CD4-positive, alpha-beta T cell treated with Interleukin-4 for 1 hour (primary cell): ENCODE measurements around the gene DOCK6.
A peak's percentile ranks its signal among the peaks of the same experiment; 100 is the strongest.

Experiments used
- DNase-seq, 2 donors: peaks; one replicate each; pipeline ENCODE4 v3.0.0-alpha.2; 2020 to 2022

Gene DOCK6

DNA sequence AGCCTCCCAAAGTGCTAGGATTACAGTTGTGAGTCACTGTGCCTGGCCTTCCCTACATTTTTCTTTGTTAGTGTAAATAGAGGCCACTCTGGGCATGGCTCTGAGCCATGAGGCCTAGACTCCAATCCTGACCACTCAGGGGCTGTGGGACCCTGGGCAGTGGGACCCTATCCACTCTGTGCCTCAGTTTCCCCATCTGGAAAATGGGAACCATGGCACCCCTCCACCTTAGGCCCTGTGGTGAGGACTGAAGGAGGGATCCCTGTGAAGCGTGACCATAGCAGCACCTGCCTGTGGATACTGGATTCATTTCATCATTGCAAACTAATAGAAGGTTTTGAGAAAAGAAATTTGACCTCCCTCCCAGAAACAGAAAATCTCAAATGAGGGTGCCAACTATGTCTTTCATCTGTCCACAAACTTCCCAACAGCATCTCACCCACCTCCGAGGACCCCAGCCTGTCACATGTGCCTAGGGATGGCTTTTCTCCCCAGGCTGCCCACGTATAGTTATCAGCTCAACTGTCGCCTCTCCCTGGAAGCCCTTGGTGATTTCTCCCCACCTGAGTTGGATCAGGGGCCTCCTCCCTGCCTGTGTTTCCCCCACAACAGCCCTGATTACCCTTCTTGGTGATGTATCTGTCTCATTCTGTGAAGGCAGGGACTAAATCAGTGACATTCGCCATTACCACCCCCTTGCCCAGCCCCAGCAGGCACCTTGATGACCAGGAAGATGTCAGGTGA is 17.3 kb downstream of the DOCK6 start:
- DNase-seq, result no peak

DNA sequence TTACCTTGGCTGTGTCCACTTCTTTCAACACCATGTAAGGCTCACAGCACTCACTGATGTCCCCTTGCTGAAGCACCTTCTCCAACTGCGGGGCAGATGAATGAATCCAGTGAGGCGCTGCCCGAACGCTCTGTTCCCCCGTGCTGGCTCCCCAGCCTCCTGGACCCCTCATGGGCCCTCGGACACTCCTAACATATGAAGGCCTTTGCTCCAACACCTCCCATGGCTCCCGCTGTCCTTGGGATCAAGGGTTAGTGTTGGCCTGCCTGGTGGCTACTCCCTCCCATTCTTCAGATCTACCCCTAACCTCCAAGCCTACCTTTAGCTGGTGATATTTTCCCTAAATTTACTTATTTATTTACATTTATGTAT is 18.5 kb downstream of the DOCK6 start:
- DNase-seq, result no peak

DNA sequence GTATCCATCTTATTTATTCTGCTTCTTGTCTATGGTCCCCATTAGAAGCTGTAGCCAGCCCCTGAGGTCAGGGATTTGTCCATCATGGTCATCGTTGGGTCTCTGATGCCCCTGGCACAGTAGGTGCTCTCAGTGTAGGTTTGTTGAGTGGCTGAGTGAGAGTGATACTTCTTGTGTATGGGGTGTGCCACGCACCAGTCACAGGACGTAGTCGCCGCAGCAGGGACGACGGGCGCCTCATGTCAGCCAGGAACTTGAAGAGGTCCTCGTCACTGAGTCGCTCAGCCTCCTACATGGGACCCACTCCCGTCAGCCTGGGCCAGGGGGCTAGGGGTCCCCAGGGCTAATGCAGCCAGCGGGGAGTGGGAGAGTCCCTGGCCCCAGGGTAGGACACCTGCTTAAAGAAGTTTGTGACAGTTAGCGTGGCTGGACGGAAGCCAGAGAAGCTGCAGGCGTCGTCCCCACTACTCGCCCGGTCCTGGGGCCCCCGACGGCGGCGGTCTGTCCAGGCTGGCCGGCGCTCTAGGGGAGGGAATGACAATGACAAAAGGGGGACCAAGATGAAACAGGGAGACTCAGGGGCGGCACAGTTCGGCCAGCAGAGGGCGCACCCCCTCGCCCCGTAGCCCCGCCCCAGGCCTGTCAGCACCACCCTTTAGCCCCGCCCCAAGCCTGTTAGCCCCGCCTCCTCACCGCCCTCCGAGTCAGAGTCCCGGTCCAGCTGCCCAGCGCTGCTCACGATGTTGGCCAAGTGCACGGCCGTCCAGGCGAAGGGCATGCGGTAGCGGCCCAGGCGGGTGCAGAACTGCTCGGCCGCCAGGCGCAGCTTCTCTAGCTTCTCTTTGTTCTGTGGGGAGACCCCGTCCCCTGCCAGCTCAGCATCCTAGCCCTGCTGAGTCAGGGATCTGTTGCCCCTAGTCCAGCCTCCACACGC is 19.2 kb downstream of the DOCK6 start:
- peak; percentile 82 to 83 for DNase-seq

DNA sequence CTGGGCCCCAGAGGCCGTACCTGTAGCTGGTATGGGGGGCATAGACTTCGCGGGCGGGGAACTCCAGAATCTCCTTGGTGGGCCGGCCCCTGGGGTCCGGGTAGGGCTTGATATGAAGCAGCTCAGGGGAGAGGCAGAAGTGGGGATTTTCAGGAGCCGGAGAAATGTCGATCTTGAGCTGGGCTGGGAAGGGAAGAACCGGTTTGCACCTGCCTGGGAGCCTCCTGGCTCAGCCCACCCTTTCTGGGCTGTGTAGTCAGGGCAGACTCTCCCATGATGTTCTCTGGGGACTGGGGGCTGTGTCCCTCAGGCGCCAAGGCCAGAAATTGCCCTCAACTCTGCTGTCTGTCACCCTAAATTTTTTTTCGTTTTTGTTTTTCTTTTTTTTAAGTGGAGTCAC is 20.3 kb downstream of the DOCK6 start:
- no peak for DNase-seq

DNA sequence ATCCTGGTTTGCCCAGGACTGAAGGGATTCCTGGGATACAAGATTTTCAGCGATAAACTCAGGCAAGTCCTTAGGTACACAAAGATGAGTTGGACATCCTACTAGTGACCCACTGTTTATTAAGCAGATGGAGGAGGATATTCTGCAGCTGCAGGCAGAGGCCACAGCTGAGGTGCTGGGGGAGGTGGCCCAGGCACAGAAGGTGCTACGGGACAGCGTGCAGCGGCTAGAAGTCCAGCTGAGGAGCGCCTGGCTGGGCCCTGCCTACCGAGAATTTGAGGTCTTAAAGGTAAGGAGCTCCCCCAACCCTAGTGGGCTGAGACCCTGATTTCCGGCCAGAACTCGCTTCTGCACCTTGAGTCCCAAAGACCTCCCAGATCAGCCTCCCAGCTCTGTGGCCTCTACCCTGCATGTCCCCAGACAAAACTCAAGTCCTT is 22.3 kb downstream of the DOCK6 start:
- no peak for DNase-seq

DNA sequence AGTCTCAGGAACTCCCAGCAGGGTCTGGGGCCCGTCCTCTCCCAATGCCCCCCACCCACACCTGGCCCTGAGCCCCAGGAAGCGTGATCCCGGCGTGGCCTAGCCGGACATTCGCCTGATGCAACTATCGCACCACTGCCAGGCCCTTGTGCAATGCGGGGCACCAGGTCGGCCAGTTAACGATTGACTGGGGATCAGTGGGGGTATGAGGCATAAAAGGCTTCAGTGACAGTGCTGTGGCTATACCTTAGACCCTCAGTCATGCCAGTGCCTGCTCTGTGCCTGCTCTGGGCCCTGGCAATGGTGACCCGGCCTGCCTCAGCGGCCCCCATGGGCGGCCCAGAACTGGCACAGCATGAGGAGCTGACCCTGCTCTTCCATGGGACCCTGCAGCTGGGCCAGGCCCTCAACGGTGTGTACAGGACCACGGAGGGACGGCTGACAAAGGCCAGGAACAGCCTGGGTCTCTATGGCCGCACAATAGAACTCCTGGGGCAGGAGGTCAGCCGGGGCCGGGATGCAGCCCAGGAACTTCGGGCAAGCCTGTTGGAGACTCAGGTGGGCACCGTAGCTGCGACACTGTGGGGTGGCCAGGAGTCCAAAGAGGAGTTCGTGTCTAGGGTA is 22.8 kb downstream of the DOCK6 start, which contains the start of gene ANGPTL8:
Gene ANGPTL8 (plus strand): TSS at position 243 of the 624 bp plus-strand sequence. CDS start 19 bp downstream, at position 262.
- no peak for DNase-seq

DNA sequence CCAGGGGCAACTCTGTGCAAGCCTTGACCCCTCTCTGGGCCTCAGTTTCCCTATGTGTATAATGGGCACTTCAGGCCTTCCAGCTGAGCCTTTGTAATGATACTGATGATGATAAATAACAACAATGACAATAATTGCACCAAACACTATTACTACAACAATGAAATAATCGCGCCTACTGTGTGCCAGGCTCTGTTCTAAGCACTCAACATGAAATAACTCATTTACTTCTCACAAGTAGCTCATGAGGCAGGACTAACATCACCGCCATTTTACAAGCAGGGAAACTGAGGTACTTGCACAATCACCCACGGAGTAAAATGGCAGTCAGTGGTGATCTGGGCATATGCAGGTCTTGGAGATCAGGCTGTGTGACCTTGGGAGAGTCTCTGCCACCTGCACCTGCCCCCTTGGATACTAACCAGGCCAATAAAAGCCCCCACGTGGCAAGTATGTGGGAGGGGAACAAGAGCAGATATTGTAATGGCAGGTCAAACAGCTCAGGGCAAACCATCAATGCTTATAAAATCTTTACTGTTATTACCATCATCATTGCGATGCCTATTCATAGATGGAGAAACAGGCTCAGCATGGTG is 23.4 kb downstream of the DOCK6 start:
- no peak for DNase-seq

DNA sequence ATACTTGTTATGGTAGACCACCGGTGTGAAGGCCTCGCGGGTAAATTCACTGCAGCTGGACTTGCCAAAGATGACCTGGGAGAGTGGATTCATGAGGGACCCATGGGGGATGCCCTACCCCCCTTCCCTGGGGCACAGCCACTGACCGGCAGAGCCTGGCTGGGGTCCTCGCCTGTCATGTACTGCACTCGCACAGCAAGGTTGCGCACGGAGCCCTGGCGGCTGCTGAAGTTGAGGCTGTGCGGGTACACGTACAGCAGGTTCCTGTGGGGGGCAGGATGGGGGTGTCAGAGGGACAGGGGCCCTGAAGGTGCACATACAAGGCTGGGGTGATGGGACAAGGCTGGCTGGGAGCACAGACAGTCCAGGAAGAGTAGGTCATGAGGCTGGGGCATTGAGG is 24.3 kb downstream of the DOCK6 start:
- no peak for DNase-seq

DNA sequence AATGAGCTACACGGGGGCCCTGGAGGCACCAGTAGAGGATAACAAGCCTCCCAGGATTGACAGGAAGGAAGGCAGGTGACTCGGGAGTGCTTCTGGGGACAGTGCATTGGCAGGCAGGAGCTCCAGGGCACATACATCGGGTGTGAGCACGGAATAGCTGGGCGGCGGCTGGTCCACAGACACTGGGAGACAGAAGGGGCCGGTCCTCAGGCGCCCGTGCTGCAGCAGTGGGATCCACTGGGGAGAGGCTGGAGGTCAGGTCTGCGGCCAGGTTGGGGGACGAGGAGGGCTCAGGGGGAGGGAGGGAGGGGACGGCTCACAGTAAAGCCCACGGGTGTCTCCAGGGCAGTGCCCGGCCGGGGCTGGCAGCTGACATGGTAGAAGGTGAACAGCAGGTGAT is 25.0 kb downstream of the DOCK6 start:
- DNase-seq, result no peak

DNA sequence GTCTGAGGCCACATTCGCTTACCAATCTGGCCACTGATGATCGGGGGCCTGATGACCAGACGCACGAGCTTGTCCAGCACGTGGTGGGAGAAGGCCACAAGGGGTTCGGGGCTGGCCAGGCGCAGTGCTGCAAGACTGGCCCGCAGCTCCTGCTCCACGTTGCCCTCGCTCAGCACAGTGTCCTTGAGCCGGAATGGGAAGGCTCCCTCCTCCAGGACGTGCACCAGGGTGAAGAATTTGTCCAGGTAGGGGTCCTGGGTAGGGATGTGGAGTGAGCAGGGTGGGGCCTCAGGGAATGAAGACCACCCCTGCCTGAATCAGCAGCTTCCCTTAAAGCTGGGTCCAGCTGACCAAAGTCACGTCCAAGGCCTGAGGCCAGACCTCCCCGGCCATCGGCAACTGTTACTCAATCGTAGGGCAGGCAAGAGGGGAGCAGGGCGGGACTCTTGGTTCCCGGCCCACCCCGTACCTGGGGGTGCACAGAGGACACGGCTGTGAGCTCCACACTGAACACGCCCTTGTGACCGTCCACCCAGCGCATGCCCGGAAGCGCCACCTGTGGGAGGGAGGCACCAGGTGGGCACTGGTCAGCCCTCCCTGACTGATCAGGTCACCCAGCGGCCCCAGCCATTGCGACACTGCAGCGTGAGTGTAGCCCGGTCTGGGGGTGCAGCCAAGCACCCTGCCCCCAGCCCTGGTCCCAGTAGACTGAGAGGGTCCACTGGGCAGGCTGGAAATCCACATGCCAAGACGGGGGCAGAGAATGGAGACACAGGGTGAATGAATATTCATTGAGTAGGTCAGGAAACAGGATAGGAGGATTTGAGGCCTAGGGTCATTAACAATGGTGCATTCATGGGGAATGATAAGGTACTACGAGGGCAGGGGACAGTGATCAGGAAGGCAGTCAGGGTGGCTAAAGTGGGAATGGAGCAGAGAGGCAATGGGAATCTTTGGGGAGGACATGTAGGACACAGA is 25.7 kb downstream of the DOCK6 start:
- DNase-seq, result no peak

DNA sequence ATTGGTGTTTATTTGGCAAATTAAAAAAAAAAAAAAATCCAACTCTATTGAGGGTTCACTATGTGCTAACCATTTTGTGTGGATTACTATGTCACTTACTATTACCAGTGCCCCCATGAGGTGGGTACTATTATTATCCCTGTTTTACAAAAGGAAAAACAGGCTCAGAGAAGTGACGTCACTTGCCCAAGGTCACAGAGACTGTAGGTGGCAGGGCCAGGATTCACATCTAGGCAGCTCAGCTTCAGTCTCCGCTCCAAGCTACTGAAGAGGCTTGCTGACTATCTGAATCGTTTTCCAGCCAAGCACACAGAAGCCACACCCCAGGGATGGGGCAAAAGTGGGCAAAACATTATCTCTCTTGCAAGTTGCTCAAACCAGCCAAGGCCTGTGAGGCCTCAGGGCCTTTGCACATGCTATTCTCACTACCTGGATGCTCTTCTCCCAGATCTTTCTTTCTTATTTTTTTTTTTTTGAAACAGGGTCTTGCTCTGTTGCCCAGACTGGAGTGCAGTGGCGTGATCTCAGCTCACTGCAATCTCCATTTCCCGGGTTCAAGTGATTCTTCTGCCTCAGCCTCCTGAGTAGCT is 27.7 kb downstream of the DOCK6 start:
- no peak for DNase-seq

DNA sequence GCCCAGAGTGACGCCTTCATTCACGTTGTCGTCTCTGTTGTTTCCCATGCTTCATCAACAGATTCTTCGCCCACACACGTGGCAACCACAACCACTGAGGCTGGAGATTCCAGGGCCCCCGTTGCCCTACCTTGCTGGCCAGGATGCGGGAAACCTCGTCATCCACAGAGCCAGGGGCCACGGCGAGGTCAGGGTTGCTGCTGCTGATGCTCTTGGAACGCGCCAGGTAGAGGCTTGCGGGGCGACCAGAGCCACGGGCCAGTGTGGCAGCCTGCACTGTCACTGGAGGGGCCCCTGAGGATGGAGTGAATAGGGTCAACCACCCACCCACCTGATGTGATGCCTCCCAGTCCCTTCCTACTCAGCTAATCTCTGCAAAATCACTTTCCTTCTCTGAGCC is 29.3 kb downstream of the DOCK6 start:
- DNase-seq, result no peak

DNA sequence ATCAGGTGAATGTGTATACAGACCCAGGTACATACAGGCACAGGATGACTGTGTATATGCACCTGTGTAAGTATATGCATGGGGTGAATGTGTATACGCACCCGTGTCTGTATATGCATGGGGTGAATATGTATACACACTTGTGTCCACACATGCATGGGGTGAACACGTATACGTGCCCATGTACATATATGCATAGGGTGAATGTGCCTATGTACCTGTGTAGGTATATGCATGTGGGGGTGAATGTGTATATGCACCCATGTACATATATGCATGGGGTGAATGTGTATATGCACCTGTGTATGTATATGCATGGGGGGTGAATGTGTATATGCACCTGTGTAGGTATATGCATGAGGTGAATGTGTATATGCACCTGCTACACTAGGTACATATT is 29.8 kb downstream of the DOCK6 start:
- no peak for DNase-seq

DNA sequence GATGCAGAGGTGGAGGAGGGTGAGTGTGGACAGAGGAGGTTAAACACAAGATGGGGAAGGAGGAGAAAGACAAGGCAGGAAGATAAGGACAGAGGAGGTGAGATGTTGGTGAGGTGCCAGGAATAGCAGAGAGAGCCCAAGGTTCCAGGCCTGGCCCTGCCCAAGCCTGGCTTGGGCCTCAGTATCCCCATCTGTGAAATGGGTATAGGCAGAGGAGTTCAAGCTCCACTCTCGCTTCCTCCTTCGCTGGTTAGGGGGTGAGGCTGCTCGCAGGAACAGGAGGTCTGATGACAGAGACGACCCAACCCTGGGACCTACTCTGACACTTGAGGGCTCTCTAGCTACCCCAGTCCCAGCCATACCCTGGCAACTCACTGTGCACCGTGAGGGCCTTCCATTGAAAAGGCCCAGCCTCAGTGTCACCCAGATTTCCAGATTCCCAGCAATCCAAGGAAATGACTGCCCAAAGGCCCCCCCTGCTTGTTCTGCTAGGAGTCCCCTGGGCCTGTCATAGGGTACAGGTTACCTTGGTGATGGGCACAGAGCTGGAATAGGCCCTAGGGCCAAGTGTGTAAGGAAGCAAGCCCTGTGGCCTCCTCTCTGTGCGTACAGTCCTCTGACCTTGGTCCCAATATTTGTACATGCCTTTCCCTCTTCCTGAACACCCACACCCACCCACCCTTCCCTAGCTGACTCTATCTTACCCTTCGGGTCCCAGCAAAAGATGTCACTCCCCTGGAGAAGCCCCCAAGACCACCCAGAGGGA is 31.5 kb downstream of the DOCK6 start:
- DNase-seq, result no peak

DNA sequence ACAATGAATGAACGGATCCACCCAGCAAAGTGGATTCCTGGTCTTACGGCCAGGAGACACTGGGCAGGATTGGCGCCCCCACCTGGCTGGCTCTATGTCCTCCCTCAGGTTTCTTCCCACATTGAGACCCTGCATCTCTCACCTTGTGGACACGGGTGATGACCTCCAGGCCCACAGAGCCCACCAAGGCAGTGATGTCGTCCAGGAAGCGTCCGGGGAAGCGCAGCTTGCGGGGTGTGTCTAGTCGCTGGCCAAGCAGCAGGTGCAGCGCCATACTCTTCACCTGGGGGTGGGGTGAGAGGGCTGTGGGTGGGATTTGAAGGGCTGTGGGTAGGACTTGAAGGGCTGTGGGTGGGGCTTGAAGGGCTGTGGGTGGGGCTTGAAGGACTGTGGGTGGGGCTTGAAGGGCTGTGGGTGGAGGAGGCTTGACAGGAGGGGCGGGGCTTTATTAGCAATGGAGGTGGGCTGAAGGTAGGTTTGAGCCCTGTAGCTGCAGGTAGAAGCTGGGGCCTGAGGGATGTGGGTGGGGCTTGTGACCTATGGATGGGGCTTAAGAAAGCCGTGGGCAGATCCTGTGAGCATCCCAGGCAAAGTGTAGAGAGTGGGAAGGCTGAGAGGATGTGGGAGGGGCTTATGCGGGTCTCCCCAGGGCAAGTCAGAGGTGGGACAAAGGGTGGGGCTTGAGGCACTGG is 35.0 kb downstream of the DOCK6 start:
- no peak for DNase-seq

DNA sequence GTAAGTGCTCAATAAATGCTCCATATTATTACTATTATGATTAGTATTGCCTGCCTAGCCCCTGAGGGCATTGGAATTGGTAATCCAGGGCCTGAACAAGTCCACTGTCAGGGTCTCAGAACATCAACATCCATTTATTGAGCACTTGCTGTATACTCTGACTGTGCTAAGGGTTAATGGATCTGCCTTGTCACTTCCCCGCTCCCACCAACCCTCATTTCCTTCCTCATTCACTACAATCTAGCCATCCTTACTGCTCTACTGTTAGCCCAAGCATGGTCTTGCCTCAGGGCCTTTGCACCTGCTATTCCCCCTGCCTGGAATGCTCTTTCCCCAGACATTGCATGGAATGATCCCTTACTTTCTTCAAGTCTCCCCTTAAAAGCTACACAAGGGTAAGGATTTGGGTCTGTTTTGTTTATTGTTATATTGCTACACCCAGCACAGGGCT is 35.6 kb downstream of the DOCK6 start:
- DNase-seq, result no peak

DNA sequence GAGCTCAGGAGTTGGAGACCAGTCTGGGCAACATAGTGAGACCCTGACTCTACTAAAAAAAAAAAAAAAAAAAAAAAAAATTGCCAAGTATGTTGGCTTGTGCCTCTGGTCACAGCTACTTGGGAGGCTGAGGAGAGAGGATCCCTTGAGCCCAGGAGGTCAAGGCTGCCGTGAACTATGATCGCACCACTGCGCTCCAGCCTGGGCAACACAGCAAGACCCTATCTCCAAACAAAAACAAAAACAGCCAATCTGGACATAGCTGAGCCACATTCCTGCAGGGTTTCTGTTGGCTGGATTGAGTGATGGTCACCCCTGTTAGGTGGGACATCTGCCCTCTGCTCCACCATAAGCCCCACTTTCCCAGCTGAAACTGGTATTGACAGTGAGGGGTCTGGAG is 36.5 kb downstream of the DOCK6 start:
- no peak for DNase-seq

DNA sequence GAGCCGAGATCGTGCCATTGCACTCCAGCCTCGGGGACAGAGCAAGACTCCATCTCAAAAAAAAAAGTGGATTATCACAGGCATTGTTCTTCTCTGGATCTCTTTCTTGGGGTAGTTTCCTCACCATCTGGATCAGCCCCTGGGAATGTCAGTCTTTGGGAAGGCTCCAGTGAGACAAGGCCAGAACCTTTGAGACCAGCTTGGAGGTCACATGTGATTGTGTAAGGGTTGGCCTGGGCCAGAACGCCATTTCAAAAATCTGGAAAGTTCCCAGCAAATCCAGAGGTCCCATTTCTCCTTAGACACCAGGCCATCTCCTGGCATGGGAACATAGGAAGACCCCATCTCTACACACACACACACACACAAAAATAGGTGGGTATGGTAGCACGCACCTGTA is 37.2 kb downstream of the DOCK6 start:
- no peak for DNase-seq

DNA sequence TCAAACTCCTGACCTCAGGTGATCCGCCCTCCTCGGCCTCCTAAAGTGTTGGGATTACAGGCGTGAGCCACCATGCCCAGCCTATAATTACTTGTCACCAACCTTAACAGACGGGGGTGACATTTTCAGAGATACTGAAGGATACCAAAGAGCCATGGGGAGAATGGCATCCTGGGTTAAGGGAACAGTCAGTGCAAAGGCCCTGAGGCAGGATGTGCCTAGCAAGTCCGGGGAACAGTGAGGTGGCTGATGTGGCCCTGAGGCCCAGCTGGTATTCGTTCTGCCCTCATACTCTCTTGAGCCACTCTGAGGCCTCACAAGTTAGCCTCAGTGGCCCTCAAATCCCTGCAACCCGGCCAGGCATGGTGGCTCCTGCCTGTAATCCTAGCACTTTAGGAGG is 37.9 kb downstream of the DOCK6 start:
- no peak for DNase-seq

DNA sequence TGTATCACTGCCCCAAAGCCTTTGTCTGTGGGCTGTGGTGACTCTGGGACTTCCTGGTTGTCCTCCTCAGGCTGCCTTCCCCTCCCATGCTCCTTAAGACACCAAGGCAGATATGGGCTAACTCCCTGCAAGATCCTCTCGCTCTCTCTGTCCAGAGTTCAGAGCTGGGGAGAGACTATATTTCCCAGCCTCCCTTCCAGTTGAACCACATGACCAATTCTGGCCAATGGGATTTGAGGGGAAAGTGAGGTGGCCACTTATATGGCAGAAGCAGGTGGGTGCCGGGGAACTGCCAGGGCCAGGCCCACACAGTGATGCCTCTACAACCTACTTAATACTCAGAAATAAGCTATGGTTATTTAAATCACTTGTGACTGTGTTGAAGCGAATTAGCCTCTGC is 39.1 kb downstream of the DOCK6 start:
- DNase-seq, result no peak
